Measurements from ENCODE around the gene HILPDA.

Gene HILPDA

GRCh38 chr7:128455543-128456254 lies at the start of gene HILPDA:
Gene HILPDA (plus strand): TSS chr7:128455878. CDS start chr7:128457269, 1,391 bp downstream.
- peak; percentile 97 for DNase-seq

GRCh38 chr7:128406314-128407232 lies 49.1 kb upstream of the HILPDA start:
- DNase-seq = peak; percentile 22

GRCh38 chr7:128407233-128407589 lies 48.5 kb upstream of the HILPDA start:
- DNase-seq = no peak

GRCh38 chr7:128407751-128408708 lies 47.6 kb upstream of the HILPDA start:
- DNase-seq = peak; percentile 32

- peak; percentile 22 for DNase-seq
Measured at GRCh38 chr7:128408709-128409595, 46.7 kb upstream of the HILPDA start.

- DNase-seq = peak; percentile 84
Measured at GRCh38 chr7:128409596-128410450, 45.9 kb upstream of the HILPDA start, which contains the start of gene IMPDH1. Gene IMPDH1 (minus strand): TSS chr7:128409982. CDS start chr7:128409901, 81 bp downstream.

GRCh38 chr7:128410451-128410753 lies 45.3 kb upstream of the HILPDA start:
- no peak for DNase-seq

GRCh38 chr7:128415217-128415785 lies 40.4 kb upstream of the HILPDA start:
- DNase-seq = no peak

- no peak for DNase-seq
Measured at GRCh38 chr7:128417071-128417470, 38.6 kb upstream of the HILPDA start.

GRCh38 chr7:128419257-128419656 lies 36.4 kb upstream of the HILPDA start:
- DNase-seq = no peak

- no peak for DNase-seq
Measured at GRCh38 chr7:128420773-128421172, 34.9 kb upstream of the HILPDA start.

- DNase-seq = no peak
Measured at GRCh38 chr7:128421384-128421783, 34.3 kb upstream of the HILPDA start.

- no peak for DNase-seq
Measured at GRCh38 chr7:128422037-128422436, 33.6 kb upstream of the HILPDA start.

GRCh38 chr7:128422842-128423241 lies 32.8 kb upstream of the HILPDA start:
- DNase-seq = no peak

- DNase-seq = no peak
Measured at GRCh38 chr7:128424686-128425275, 30.9 kb upstream of the HILPDA start.

GRCh38 chr7:128425850-128426249 lies 29.8 kb upstream of the HILPDA start:
- DNase-seq = peak; percentile 84

- DNase-seq = peak; percentile 83
Measured at GRCh38 chr7:128427289-128427891, 28.3 kb upstream of the HILPDA start.

GRCh38 chr7:128430207-128430606 lies 25.5 kb upstream of the HILPDA start:
- no peak for DNase-seq

GRCh38 chr7:128431221-128431620 lies 24.5 kb upstream of the HILPDA start:
- DNase-seq = no peak

- no peak for DNase-seq
Measured at GRCh38 chr7:128431754-128432153, 23.9 kb upstream of the HILPDA start.

Data from hematopoietic multipotent progenitor cell treated with erythropoietin and hydrocortisone succinate and interleukin-3 and kit ligand, for 4 days (in vitro differentiated cells).